H1 (cell line): ENCODE results near the gene FRMD3. TPM values are rescaled to one million over a fixed set of nuclear protein-coding genes. Genes with fewer than 3 reads are reported as not detected.

ENCODE experiments used
- CTCF ChIA-PET: fragments of 300-600 bp; sonication (Branson Sonifier 250); formaldehyde crosslinking; loops from one replicate; lab custom pipeline; 2021; ENCODE audit not compliant: partially characterized antibody; lab: Charles Lee
- POLR2A ChIA-PET: fragments of 300-600 bp; sonication (Branson Sonifier 250); formaldehyde crosslinking; loops from one replicate; lab custom pipeline; 2021; ENCODE audit warnings: inconsistent platforms; ENCODE audit not compliant: partially characterized antibody; lab: Charles Lee
- DNase-seq, 2 experiments: peaks; one replicate each; pipeline versions ENCODE4 v3.0.0 to v3.0.0-alpha.2; 2010 to 2022; ENCODE audit warnings: low spot score in 2 of 2, low read depth in 1 of 2, mixed read lengths in 1 of 2
- FAIRE-seq: peaks from 2 replicates; lab custom pipeline; 2011; peaks lifted over from hg19 to GRCh38; lab: Jason Lieb, UNC
- H2AFZ ChIP-seq: 2 replicates; pipeline ENCODE4 v1.8.1; 2012; ENCODE audit warnings: low read length, inconsistent platforms
- H2AK5ac ChIP-seq: 2 replicates; pipeline ENCODE4 v1.6.1; 2013; ENCODE audit warnings: low read depth, low read length
- H2BK120ac ChIP-seq: replicated peaks from 2 replicates; pipeline ENCODE3; 2013; ENCODE audit warnings: low read depth, low read length, inconsistent platforms
- H2BK12ac ChIP-seq: 2 replicates; pipeline ENCODE4 v1.6.1; 2013; ENCODE audit warnings: low read depth, low read length
- H2BK15ac ChIP-seq: 2 replicates; pipeline ENCODE4 v1.6.1; 2013; ENCODE audit warnings: low read length
- H2BK20ac ChIP-seq: 2 replicates; pipeline ENCODE4 v1.6.1; 2013; ENCODE audit warnings: low read length
- H2BK5ac ChIP-seq: 2 replicates; pipeline ENCODE4 v1.6.1; 2013; ENCODE audit warnings: low read depth, low read length
- H3K14ac ChIP-seq: 2 replicates; pipeline ENCODE4 v1.6.1; 2013; ENCODE audit warnings: inconsistent platforms; ENCODE audit not compliant: insufficient read length
- H3K18ac ChIP-seq: 2 replicates; pipeline ENCODE4 v1.6.1; 2013; ENCODE audit warnings: low read length; ENCODE audit errors: extremely low read depth
- H3K23ac ChIP-seq: 2 replicates; pipeline ENCODE4 v1.6.1; 2013; ENCODE audit warnings: inconsistent platforms; ENCODE audit not compliant: insufficient read length
- H3K23me2 ChIP-seq: 2 replicates; pipeline ENCODE4 v1.6.1; 2013; ENCODE audit warnings: low read depth, low read length
- H3K27ac ChIP-seq: 2 replicates; pipeline ENCODE4 v1.6.1; 2011; ENCODE audit warnings: low read depth, low read length, inconsistent platforms
- H3K27me3 ChIP-seq, 4 experiments: replicated peaks in 1 of 4; 1 replicate in 1 of 4; 2 replicates in 3 of 4; pipeline versions ENCODE4 v1.6.1 to v1.8.1; 2011 to 2013; ENCODE audit warnings: low read length in 3 of 4, mild to moderate bottlenecking in 3 of 4, inconsistent platforms in 2 of 4, mixed read lengths in 2 of 4, moderate library complexity in 1 of 4; ENCODE audit not compliant: control insufficient read depth in 3 of 4, insufficient read depth in 3 of 4; ENCODE audit errors: extremely low read depth in 1 of 4
- H3K36me3 ChIP-seq, 4 experiments: 2 replicates each; pipeline versions ENCODE4 v1.6.1 to v1.8.1; 2011 to 2013; ENCODE audit warnings: mild to moderate bottlenecking in 4 of 4, low read length in 3 of 4, moderate library complexity in 2 of 4, control low read depth in 1 of 4, inconsistent platforms in 1 of 4; ENCODE audit not compliant: insufficient read depth in 4 of 4, control insufficient read depth in 2 of 4
- H3K4ac ChIP-seq: replicated peaks from 2 replicates; pipeline ENCODE3; 2013; ENCODE audit warnings: low read length, low read depth, mixed read lengths, inconsistent platforms; ENCODE audit not compliant: insufficient read length
- H3K4me1 ChIP-seq, 4 experiments: replicated peaks in 1 of 4; 1 replicate in 1 of 4; 2 replicates in 3 of 4; pipeline versions ENCODE4 v1.6.1 to v1.8.1; 2011 to 2013; ENCODE audit warnings: low read length in 3 of 4, inconsistent platforms in 2 of 4, mixed read lengths in 1 of 4; ENCODE audit not compliant: insufficient read depth in 4 of 4, control insufficient read depth in 3 of 4
- H3K4me2 ChIP-seq, 2 experiments: 2 replicates each; pipeline versions ENCODE4 v1.6.1 to v1.8.1; 2011 to 2013; ENCODE audit warnings: low read depth in 2 of 2, low read length in 2 of 2, control low read depth in 1 of 2, inconsistent platforms in 1 of 2, mild to moderate bottlenecking in 1 of 2; ENCODE audit not compliant: insufficient read depth in 1 of 2
- H3K4me3 ChIP-seq, 4 experiments: fragments of 200-600, 300-600 bp in 1 of 4; sonication (generic), shearing (Covaris generic), sonication (Bioruptor Twin) in 1 of 4; 2 replicates each; pipeline versions ENCODE4 v1.5.1 to v1.8.1; 2011 to 2016; ENCODE audit warnings: low read length in 4 of 4, low read depth in 3 of 4, control low read depth in 2 of 4, inconsistent platforms in 2 of 4, mild to moderate bottlenecking in 2 of 4, mixed read lengths in 1 of 4, moderate library complexity in 1 of 4; ENCODE audit not compliant: insufficient read depth in 2 of 4; ENCODE audit errors: extremely low read depth in 1 of 4
- H3K56ac ChIP-seq: replicated peaks from 2 replicates; pipeline ENCODE3; 2013; ENCODE audit warnings: low read depth, mild to moderate bottlenecking, mixed read lengths, low read length, inconsistent platforms; ENCODE audit not compliant: insufficient read length
- H3K79me1 ChIP-seq: 2 replicates; pipeline ENCODE4 v1.6.1; 2013; ENCODE audit warnings: low read depth, low read length, control low read depth
- H3K79me2 ChIP-seq, 2 experiments: 2 replicates each; pipeline versions ENCODE4 v1.6.1 to v1.8.1; 2012 to 2013; ENCODE audit warnings: low read length in 2 of 2, mild to moderate bottlenecking in 2 of 2, inconsistent platforms in 1 of 2; ENCODE audit not compliant: insufficient read depth in 2 of 2, control insufficient read depth in 1 of 2
- H3K9ac ChIP-seq, 4 experiments: replicated peaks in 1 of 4; 1 replicate in 1 of 4; 2 replicates in 3 of 4; pipeline versions ENCODE4 v1.6.1 to v1.8.1; 2011 to 2013; ENCODE audit warnings: low read depth in 3 of 4, low read length in 3 of 4, control low read depth in 2 of 4, mild to moderate bottlenecking in 2 of 4, moderate library complexity in 2 of 4, inconsistent platforms in 1 of 4; ENCODE audit errors: extremely low read depth in 1 of 4
- H3K9me3 ChIP-seq, 2 experiments: 2 replicates each; pipeline versions ENCODE4 v1.6.1 to v1.8.1; 2012 to 2013; ENCODE audit warnings: mild to moderate bottlenecking in 2 of 2, moderate library complexity in 2 of 2, control low read depth in 1 of 2, inconsistent platforms in 1 of 2, low read depth in 1 of 2, low read length in 1 of 2, mixed read lengths in 1 of 2; ENCODE audit not compliant: insufficient read depth in 2 of 2
- H4K20me1 ChIP-seq, 2 experiments: replicated peaks in 1 of 2; 2 replicates each; pipeline versions ENCODE3 to v1.8.1; 2011 to 2013; ENCODE audit warnings: inconsistent platforms in 2 of 2, low read length in 2 of 2, mild to moderate bottlenecking in 1 of 2; ENCODE audit not compliant: insufficient read depth in 2 of 2, control insufficient read depth in 1 of 2
- H4K5ac ChIP-seq: 2 replicates; pipeline ENCODE4 v1.6.1; 2013; ENCODE audit warnings: low read length, low read depth, mixed read lengths, inconsistent platforms; ENCODE audit not compliant: insufficient read length
- H4K8ac ChIP-seq: 2 replicates; pipeline ENCODE4 v1.8.0; 2013; ENCODE audit warnings: mild to moderate bottlenecking, moderate library complexity, low read length, inconsistent platforms; ENCODE audit not compliant: insufficient read depth; ENCODE audit errors: extremely low read depth
- H4K91ac ChIP-seq: replicated peaks from 2 replicates; pipeline ENCODE3; 2013; ENCODE audit warnings: low read length, mixed read lengths, inconsistent platforms; ENCODE audit not compliant: insufficient read length
- CHD1 ChIP-seq: IDR thresholded peaks from 2 replicates; pipeline ENCODE4 v1.6.1; 2012; ENCODE audit warnings: low read depth, low read length, improper control_type of control experiment
- CHD2 ChIP-seq: IDR thresholded peaks from 2 replicates; pipeline ENCODE4 v1.6.1; 2012; ENCODE audit warnings: low read length, improper control_type of control experiment
- CREB1 ChIP-seq: IDR thresholded peaks from 2 replicates; pipeline ENCODE4 v1.6.1; 2012; ENCODE audit warnings: inconsistent platforms
- FOSL1 ChIP-seq: IDR thresholded peaks from 2 replicates; pipeline ENCODE4 v1.6.1; 2011; ENCODE audit warnings: mild to moderate bottlenecking, low read depth, low read length, moderate library complexity; ENCODE audit not compliant: insufficient read depth
- KDM5A ChIP-seq: fragments of 200-600 bp; IDR thresholded peaks from 2 replicates; pipeline ENCODE4 v1.7.1; 2012; ENCODE audit warnings: mild to moderate bottlenecking, low read length, inconsistent platforms, mixed read lengths
- RAD21 ChIP-seq, 2 experiments: IDR thresholded peaks in 1 of 2; conservative IDR thresholded peaks in 1 of 2; 2 replicates each; pipeline ENCODE4 v1.6.1; 2011; ENCODE audit warnings: low read depth in 2 of 2, low read length in 2 of 2, improper control_type of control experiment in 1 of 2, inconsistent platforms in 1 of 2, mild to moderate bottlenecking in 1 of 2, moderate library complexity in 1 of 2
- SAP30 ChIP-seq: fragments of 300-600 bp; sonication (generic); IDR thresholded peaks from 2 replicates; pipeline ENCODE4 v1.7.1; 2012; ENCODE audit warnings: low read length, moderate library complexity, mild to moderate bottlenecking, inconsistent platforms; ENCODE audit not compliant: insufficient read depth, insufficient replicate concordance
- SIRT6 ChIP-seq: IDR thresholded peaks from one replicate; pipeline ENCODE4 v1.7.1; 2012; ENCODE audit warnings: low read length, inconsistent platforms
- SP1 ChIP-seq: IDR thresholded peaks from 2 replicates; pipeline ENCODE4 v1.6.1; 2011; ENCODE audit warnings: low read depth, low read length
- TAF1 ChIP-seq: IDR thresholded peaks from 2 replicates; pipeline ENCODE4 v1.6.1; 2011; ENCODE audit warnings: mild to moderate bottlenecking, low read depth, low read length
- WGBS, 2 experiments: shearing (Covaris generic) in 1 of 2; methylation state at CpG; one replicate each; pipeline versions ENCODE4 v1.1.6 to v1.1.7; 2013 to 2015; ENCODE audit warnings: low lambda C conversion rate in 2 of 2, mixed read lengths in 2 of 2, inconsistent platforms in 1 of 2, low coverage in 1 of 2, missing lambda C conversion rate in 1 of 2; ENCODE audit not compliant: insufficient replicate concordance in 2 of 2, insufficient coverage in 1 of 2, insufficient read length in 1 of 2; ENCODE audit errors: extremely low coverage in 1 of 2, missing lambda C conversion rate in 1 of 2; 5-methylcytosine and 5-hydroxymethylcytosine counted together
- polyA plus RNA-seq, 7 experiments: library from polyadenylated mRNA; depleted of rRNA in 3 of 7; stranded (reverse) in 5 of 7; unstranded in 2 of 7; fragments of >200 nt in 5 of 7; fragments of 200-250 nt in 2 of 7; gene quantifications; 1 replicate in 5 of 7; 2 replicates in 1 of 7; 4 replicates in 1 of 7; pipeline versions ENCODE4 v1.2.1 to v1.2.3, GENCODE V29; 2011 to 2013; ENCODE audit warnings: missing spikeins in 2 of 7, mixed read lengths in 2 of 7
- total RNA-seq: library from RNA; stranded (reverse); fragmentation: NEBNext Ultra II Directional; extraction: Animal tissue kit (Norgen Biotek cat#: 25700); gene quantifications from 2 replicates; pipeline ENCODE4 v1.2.1, GENCODE V29; 2021

The FRMD3 gene
- total and polyA plus RNA-seq, 2 of the 8 experiments (the other 6 are each of a cell fraction or from before 2014, with no cell fraction given): 0.15 to 1.4 TPM

DNA sequence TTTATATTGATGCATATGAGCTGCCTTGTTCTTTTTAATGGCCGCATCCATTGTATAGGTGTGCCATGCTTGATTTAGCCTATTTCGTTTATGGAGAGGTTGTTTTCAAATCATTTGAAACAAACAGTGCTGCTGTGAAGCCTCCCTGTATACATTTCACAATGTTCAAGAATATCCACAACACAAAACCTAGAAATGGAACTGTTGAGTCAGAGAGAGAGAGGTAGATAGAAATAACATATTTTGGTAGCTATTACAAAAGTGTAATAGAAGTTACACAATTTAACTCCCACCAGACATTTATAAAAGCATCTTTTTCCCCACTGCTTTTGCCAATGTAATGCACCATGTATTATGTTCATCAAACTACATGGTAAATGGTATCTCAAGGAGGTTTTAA, 82.0 kb downstream of the FRMD3 start:
- DNase-seq (no peak), FAIRE-seq (no peak)
- Histone ChIP-seq H2BK15ac (no peak overlapping the region), H3K36me3 (no peaks in the 10 kb centered on the region), H3K79me1 (no peaks in the 10 kb centered on the region), H3K4ac (no peak overlapping the region), H3K4me3 (no peak overlapping the region), H3K79me2 (no peaks in the 10 kb centered on the region), H3K18ac (no peak overlapping the region), H3K27ac (no peak overlapping the region), H4K5ac (no peak overlapping the region), H3K4me1 (no peaks in the 10 kb centered on the region), H3K23ac (no peak overlapping the region), H3K56ac (no peak overlapping the region), H4K91ac (no peak overlapping the region), H3K14ac (no peak overlapping the region), H4K20me1 (no peaks in the 10 kb centered on the region), H2BK20ac (no peak overlapping the region), H3K23me2 (no peaks in the 10 kb centered on the region; the same call in 1 of the 2 replicates), H3K9me3 (peaks cover 0 to 3% of the 10 kb centered on the region in 2 experiments; a peak in 1 of 4 replicates), H2AFZ (no peak overlapping the region), H4K8ac (no peak overlapping the region), H3K27me3 (no peaks in the 10 kb centered on the region), H2BK120ac (no peak overlapping the region), H3K9ac (no peak overlapping the region), H3K4me2 (no peak overlapping the region), H2BK5ac (no peak overlapping the region), H2AK5ac (no peak overlapping the region), H2BK12ac (no peak overlapping the region)
- ChIA-PET CTCF (interaction anchor here (0.8 kb wide), 1 partner anchor 122 kb away, joined by 3 read pairs; no protein-coding TSS in a partner anchor), POLR2A (no interaction called here)
- TF ChIP-seq CHD1 (no peak), SP1 (no peak), FOSL1 (no peak), SIRT6 (no peak), RAD21 (IDR thresholded peaks at IDR 0.05 in 1 of 2, conservative IDR thresholded peaks at IDR 0.05 in 1 of 2; ENCODE audit: low read depth in 2 of 2, low read length in 2 of 2) (no peak), KDM5A (no peak), SAP30 (no peak), CHD2 (no peak), CREB1 (no peak), TAF1 (no peak)
- 94% methylated on average over 2 of the region's 2 CpGs; no CpG with 5 or more reads in 1 of the 2 experiments for WGBS, 2 experiments
